GM19025 (cell line): ENCODE measurements around the gene CFAP74.

ENCODE experiments used
- ATAC-seq: cut with Tn5 transposase; IDR thresholded peaks from one replicate; pipeline ENCODE4 v1.9.1; 2021; ENCODE audit warnings: mild to moderate bottlenecking, low read depth, moderate library complexity; ENCODE audit not compliant: unreplicated experiment

Gene CFAP74

GRCh38 chr1:1918901-1919303, 84.7 kb downstream of the CFAP74 start, which contains the start of gene TMEM52:
Gene TMEM52, minus strand, starts transcription at chr1:1919279. Its CDS starts 14 bp downstream, at chr1:1919265.
- ATAC-seq: peak; percentile 9

- no peak for ATAC-seq
These were observed 85.3 kb downstream of the CFAP74 start for GRCh38 chr1:1917995-1918900.

GRCh38 chr1:1917304-1917976, 86.1 kb downstream of the CFAP74 start:
- no peak for ATAC-seq

- no peak for ATAC-seq
These were observed 86.7 kb downstream of the CFAP74 start for GRCh38 chr1:1916851-1917251.

GRCh38 chr1:1915911-1916840, 87.4 kb downstream of the CFAP74 start:
- ATAC-seq: no peak

- no peak for ATAC-seq
These were observed 88.5 kb downstream of the CFAP74 start, which contains the start of gene CALML6 for GRCh38 chr1:1914971-1915692. Gene CALML6, plus strand, starts transcription at chr1:1915260. Its CDS starts 21 bp downstream, at chr1:1915281.

- no peak for ATAC-seq
These were observed 89.2 kb downstream of the CFAP74 start for GRCh38 chr1:1914101-1914970.

GRCh38 chr1:1911350-1912041, 92.1 kb downstream of the CFAP74 start:
- no peak for ATAC-seq

DNA sequence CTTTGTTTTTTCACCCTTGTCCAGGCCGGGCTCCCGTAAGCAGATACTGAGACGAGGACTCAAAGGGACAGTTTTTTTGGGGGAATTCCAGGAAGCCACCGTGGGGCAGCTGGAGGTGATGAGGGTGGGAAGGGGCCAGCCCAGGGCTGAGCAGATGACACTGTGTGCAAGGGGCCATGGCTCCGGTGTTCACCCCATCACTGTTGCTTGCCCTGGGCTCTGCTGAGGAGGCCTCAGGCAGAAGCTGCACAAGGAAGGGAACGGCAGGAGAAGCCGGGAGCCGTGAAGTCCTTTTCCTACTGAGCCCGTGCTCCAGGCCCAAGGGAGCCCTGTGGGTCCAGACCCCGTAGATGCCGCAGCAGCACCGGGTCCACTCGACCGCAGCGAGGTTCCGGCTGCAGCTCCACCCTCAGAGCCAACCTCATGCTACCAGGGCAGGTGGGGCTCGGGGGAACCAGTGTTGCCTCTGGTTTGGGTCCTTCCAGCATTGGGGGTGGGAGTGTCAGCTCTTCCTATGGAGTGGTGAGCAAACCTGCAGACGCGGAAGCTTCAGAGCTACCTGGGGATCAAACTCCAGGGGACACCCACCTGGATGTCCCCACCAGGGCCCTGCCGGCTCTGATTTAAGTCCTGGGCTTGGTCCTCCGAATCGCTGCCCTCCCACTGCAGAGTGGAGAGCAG, 92.8 kb downstream of the CFAP74 start:
- no peak for ATAC-seq

DNA sequence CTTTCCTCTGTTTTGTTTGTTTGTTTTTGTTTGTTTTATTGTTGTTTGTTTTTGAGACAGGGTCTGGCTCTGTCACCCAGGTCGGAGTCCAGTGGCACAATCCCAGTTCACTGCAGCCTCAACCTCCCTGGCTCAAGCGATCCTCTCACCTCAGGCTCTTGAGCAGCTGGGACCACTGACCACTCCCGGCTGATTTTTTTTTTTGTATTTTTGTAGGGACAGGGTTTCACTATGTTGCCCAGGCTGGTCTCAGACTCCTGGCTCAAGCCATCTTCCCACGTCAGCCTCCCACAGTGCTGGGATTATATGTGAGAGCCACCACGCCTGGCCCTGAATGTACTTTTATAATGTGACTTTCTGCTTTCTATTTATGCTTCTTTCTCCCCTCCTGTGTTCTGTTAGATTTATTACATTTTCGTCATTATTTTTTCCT, 93.5 kb downstream of the CFAP74 start:
- no peak for ATAC-seq

DNA sequence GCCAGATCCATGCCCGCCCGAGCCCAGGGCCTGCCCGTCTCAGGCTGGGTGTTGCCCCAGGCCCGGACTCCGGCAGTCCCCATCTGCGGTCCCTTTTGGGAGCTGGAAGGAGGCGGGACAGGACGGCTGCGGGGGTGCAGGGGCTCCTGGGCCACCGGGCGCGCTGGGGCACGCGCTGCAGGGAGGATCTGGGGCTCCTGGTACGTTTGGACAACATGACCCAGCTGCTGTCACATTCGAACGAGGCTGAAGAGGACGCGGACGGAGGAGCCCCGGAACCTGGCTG, 95.1 kb downstream of the CFAP74 start:
- no peak for ATAC-seq

DNA sequence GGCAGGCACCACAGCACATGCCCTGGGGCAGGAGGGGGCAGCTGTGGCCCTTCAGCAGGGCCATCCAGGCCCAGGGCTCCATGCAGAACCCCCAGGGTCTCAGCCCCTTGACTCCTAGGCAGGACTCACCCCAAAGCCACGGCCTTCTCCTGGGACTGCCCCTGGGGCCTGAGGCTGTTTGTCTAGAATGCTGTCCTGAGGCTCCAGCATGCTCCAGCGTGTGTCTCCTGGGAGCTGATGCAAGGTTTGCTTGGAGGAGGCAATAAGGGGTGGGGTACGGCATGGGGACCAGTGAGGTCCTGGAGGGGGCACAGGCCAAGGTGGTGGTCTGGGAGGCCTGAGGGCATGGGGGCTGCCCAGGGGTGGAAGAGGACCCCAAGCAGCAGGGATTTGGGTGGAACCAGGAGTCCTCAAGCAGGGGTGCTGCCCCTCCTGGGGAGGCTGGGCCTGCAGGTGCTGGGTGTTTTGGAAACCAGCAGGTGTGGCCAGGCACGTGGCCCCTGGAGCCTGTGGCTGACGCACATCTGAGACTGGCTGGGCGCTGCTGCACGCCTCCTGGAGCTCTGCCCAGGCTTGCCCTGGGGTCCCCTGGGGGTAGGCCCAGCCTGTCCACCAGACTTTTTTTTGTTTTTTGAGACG, 96.4 kb downstream of the CFAP74 start:
- no peak for ATAC-seq

GRCh38 chr1:1906185-1907097, 97.1 kb downstream of the CFAP74 start:
- no peak for ATAC-seq

DNA sequence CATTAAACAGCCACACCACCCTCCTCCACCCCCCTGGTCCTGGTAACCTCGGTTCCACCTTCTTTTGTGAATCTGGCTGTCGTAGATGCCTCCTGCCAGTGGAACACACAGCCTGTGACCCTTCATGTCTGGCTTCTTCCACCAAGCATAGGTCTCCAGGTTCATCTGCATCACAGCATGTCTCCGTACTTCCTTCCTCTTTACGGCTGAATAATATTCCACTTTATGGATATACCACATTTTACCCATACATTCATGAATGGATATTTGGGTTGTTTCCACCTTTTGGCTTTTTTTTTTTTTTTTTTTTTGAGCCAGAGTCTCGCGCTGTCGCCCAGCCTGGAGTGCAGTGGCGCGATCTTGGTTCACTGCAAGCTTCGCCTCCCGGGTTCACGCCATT, 100.4 kb downstream of the CFAP74 start:
- no peak for ATAC-seq

DNA sequence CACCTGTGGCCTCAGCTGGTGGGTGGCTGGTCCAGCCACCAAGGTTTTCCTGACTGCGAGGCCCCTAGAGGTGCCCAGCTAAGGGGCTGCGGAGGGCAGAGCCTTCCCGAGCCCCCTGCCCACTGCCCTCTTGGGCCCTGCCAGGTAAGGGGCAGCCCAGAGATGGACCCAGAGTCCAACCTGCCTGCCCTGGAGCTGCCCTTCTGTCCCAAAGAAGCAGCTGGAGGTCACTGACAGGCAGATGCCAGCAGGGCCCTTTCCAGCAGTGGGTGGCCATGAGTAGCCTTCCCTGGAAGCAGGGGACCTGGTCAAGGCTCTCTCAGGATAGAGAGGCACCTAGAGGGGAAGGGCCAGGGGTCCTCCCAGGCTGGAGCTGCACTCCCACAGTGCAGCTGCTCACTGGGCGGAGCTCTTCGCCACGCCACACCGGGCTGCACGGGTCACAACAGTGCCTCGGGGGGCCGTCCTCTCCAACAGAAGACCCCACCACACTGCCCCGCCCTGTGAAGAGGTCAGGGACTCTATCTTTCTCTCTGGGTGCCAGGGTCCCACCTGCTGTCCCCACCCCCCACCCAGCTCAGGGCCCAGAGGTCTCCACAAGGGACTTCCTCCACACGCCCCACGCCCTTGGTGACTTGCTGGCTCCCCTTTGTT, 101.8 kb downstream of the CFAP74 start:
- no peak for ATAC-seq
